SH-SY5Y (cell line): ENCODE results near the gene DNAH17.

ENCODE experiments used
- GATA2 ChIP-seq: IDR thresholded peaks from 2 replicates; pipeline ENCODE4 v1.6.1; 2011; ENCODE audit warnings: mild to moderate bottlenecking, low read depth, low read length
- GATA3 ChIP-seq: IDR thresholded peaks from 2 replicates; pipeline ENCODE4 v1.6.1; 2011; ENCODE audit warnings: low read depth, mild to moderate bottlenecking, low read length, moderate library complexity

The DNAH17 gene

DNA sequence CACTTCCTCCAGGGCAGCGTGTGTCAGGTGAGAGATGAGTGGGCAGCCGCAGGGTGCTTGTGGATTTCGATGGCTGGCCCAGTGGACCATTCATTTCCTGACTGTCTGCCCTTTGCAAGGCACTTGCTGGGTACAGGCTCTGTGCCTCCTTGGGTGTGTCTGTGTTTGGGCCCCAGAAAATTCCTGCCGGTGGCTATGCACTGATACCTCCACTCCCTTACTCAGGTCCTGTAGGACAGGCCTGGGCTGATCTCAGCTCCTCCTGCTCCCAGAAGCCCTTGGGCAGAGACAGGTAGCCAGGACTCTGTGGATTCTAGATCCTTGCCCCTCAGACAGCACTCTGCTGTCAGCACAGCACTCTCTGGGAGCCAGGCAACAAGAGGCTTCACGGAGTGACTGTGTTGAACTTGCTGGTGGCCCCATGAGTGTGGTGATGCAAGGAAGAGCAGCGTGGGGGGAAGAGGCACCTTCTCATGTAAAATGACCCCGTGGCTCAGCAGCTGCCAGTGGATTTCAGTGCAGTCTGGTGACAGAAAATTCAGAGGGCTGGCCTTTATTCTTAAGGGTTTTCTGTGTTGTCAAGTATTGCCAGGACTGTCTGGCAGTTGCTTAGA lies 169.7 kb downstream of the DNAH17 start:
- TF ChIP-seq GATA2 (no peak), GATA3 (no peak)

DNA sequence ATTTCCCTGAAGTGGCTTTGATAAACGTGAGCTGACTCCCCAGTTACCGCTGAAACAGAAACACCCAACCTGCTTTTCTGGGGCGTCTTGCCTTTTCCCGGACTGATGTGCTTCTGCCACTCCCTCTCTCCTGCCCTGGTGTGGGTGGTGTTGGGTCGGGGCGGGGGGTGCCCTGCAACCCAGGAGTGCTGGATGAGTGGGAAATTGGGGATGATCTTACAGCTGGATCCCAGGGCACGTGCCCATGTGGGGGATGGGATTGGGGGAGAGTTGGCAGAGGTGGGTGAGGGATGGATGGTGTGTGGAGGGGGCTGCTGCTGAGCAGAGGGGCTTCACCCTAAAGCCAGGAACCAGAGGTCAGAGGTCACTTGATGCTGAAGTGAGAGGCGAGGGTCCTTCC lies 170.3 kb downstream of the DNAH17 start:
- TF ChIP-seq GATA2 = no peak
- no peak for TF ChIP-seq GATA3

DNA sequence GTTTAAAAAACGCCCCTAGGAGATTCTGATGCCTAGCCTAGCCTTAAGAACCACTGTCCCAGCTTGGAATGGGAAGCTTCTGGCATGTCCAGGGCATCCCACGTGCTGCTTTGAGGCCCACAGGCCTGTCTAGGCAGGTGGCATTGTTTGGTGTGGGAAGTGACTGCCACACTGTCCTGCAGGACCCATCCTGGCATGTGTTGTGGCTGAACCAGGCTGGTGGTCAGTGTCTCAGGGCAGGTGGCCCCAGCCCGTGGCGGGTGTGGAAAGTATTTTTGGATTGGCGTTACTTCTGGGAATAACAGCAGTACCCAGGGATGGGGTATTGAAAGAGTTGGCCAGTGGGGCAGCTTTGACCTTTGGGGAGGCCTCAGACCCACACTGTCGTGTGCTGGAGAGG lies 170.8 kb downstream of the DNAH17 start:
- no peak for TF ChIP-seq GATA2
- TF ChIP-seq GATA3 = no peak

DNA sequence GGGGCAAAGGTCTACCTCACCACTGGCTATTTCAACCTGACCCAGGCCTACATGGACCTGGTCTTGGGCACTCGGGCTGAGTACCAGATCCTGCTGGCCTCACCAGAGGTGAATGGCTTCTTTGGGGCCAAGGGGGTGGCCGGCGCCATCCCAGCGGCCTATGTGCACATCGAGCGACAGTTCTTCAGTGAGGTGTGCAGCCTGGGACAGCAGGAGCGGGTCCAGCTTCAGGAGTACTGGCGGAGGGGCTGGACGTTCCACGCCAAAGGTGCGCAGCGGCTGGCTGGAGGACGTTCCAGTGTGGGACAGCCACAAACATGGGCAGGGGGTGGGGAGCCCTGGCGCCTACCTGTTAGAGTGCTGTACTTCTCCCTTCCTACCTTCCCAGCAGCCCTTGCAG lies 173.4 kb downstream of the DNAH17 start:
- TF ChIP-seq GATA3 = no peak

DNA sequence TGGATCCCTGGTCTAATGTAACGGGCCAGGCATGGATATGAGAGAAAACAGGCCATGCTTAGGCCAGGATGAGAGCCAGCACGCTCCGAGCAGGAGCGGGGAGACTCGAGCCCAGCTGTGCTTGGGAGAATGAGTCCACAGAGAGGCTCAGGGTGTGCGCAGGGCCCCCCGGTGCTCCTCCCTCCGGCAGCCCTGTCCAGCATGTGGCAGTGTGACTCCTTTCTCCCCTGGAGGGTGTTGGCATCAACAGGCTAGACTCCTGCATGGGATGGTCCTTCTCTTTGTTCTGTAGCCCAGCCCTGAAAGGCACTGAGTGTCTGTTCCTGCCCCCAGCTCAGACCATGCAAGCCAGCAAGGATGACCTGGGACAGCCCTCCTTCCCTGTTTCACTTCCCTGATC lies 175.3 kb downstream of the DNAH17 start:
- TF ChIP-seq GATA2 = no peak
- no peak for TF ChIP-seq GATA3

DNA sequence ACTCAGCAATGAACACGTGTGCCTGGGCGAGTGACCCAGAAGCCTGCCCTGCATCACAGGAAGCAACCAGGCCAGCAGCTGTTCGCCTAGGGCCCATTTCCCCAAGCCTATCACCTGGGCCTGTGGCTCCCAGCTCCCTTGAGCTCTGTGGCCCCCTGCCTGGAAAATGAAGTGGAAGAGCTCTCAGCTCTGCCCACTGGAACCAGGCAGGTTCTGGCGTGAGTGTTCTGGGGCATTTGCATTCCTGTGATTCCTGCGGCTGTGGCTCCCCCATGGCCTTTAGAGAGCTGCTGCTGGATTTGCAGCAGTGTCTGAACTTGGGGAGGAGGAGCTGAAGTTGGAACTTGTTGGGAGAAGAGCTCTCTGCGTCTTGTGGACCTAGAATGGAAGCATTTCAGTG lies 175.9 kb downstream of the DNAH17 start:
- TF ChIP-seq GATA2 (no peak), GATA3 (no peak)

DNA sequence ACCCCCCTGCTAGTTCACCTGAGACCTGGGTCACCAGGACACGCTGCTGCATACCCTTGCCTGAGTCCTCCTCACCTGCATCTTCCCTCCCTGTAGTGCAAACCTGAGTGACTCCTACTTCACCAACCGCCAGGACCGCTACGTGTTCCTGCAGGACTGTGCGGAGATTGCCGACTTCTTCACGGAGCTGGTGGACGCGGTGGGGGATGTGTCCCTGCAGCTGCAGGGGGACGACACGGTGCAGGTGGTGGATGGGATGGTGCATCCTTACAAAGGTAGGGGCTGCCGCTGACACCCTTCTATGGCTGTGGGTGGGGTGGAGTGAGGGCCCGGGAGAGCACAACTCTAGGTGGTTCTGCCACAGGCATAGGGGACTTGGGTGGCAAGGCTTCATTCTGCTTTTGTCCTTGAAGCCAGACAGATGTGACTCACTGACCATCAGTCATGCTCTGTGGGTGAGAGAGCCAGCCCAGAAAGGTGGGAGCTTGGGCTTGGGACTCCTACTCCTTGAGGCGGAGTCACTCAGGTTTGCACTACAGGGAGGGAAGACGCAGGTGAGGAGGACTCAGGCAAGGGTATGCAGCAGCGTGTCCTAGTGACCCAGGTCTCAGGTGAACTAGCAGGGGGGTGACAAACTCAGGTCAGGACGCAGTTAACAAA lies 176.5 kb downstream of the DNAH17 start:
- TF ChIP-seq GATA3 (no peak), GATA2 (no peak)

DNA sequence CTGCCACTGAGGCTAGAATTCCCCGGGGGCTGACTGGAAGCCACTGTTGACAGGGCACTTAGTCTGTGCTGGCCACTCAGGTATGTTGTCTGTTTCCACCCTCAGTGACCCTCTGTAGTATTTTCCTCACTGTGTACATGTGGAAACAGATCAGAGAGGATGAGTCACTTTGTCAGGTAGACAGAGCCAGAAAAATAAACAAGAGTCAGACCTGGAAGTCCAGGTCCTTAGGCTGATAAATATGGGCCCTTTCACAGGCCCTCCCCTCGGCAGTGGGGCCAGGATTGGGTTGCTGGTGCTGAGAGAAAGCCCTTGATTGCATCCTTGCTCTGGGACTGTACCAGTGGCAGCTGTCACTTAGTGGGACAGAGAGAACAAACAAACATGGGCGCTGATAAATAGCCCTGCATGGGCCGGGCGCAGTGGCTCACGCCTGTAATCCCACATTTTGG lies 177.5 kb downstream of the DNAH17 start:
- TF ChIP-seq GATA3 = no peak
- TF ChIP-seq GATA2 = no peak

DNA sequence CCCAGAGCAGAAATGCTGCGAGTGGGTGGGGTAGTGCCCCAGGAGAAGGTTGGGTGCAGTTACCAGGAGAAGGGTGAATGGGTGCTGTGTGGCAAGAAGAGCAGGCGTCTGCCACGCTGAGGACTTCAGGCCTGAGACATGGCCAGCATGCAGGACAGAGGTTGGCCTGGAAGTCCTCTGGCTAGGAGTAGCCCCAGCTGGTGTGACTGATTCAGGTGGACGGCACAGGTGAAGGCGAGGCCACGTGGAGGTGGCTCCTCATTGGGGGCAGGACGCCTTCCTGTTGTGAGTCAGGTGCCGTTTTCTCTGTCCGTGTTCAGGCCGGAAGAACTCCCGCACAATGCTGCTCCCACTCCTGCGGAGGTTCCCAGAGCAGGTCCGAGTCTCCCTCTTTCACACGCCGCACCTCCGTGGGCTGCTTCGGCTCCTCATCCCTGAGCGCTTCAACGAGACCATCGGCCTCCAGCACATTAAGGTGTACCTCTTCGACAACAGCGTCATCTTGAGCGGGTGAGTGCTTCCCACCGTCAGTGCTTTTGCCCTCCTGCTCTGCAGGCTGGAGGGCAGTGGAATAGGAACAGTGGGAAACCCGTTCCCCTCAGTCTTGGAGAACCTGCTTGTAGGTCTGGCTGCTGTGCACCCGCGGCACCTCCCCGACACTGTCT lies 178.0 kb downstream of the DNAH17 start:
- TF ChIP-seq GATA2 = no peak
- TF ChIP-seq GATA3 = no peak

DNA sequence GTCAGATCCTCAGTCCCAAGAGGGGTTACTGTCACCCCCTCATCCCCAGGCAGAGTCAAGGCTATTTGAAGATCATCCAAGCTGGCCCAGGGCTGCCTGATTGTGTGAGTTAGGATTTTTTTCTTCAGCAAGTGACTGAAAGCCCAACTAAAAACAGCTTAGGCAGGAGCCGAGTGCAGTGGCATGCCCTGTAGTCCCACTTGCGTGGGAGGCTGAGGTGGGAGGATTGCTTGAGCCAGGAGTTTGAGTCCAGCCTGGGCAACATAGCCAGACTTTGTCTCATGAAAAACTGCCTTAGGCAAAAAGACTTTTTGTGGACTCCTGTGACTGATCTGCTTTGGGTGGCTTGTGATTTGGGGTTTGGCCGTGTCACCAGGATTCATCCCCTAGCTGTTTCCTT lies 178.8 kb downstream of the DNAH17 start:
- TF ChIP-seq GATA3 (no peak), GATA2 (no peak)

DNA sequence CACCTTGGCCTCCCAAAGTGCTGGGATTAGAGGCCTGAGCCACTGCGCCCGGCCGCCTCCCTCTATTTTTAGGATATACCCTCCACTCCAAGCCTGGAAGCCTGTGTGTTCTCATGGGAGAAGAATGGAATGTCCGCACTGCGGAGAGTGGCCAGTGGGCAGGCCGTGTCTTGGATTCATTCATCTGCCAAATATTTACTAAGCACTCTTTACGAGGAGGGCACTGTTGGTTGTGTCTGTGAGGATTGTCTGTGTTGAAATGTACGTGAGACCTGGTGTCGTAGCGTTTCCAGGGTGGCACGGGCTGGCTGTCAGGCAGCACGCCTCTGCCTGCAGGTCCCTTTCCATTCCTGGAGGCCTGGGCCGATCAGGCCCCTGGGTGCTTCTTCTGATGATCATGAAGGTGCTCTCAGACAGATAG lies 179.5 kb downstream of the DNAH17 start:
- TF ChIP-seq GATA2 (no peak), GATA3 (no peak)

DNA sequence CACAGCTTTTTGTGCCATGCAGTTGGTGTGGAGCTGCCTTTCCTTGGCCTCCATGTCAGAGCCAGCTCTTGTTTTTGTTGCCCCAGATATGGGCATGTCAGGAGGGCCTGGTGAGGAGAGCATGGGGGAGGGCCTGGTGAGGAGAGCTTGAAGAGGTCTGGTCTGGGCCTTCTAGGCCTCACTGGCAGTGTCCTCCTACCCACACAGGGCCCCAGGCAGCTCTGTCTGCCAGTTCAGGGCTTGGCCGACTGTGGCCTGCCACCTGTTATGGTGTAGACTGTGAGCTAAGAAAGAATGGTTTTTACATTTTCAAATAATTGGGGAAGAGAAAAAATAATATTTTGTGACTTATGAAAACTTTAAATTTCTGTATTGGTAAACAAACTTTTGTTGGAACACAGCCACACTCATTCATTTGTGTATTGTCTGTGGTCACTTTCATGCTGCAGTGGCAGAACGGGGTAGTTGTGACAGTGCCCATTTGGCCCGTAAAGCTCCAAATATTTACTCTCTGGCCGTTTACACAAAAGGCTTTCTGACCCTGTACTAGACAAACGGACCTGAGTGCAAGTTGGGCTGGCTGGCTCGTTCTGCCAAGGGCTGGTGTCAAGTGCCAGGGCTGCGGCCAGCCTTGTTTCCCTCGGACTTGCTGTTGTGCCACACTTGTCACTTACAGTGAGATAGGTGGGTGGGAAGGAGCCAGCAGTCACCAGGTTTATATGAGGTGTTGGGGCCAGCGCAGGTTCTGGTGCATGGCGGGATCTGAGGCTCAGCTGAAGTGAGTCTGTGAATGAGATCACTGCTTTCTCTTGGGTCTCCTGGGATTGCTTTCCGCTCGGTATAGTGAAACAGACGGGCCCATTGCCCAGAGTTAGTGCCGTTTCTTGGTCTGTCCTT lies 180.5 kb downstream of the DNAH17 start:
- TF ChIP-seq GATA2 = no peak
- TF ChIP-seq GATA3 = no peak

DNA sequence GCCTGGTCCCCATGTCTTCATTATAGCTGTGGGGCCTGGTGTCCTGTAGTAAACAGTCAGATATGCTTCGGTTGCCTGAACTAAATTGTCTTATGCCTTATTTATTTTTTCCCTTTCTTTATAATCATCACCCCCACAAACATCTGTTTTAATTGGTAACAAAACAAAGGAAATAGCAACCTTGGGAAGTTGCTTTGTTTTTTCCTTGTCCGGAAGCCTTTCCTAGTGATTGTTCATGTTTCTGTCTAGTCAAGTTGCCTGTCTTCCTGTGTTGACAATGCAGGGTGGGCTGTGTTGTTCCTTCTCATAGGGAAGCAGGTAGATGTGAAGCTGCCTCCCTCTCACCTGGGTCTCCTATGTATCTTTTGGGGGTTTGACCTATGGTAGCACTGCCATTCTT lies 182.0 kb downstream of the DNAH17 start:
- TF ChIP-seq GATA3 (no peak), GATA2 (no peak)

DNA sequence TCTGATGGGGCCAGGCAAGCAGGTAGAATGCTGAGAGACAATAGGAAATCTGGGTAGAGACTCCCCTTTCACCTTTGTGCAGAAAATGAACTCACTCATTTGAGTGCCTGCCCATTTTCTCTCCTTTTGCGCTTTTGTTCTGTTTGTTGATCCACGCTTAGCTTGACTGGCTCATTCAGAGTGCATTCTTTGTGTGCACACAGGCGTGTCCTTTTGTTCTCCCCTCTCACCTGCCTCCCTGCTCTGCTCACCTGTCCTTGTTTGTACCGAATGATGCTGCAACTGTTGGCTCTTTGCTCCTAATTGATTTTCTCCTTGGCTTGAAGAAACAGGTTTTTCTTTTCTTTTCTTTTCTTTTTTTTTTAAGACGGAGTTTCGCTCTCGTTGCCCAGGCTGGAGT lies 183.0 kb downstream of the DNAH17 start:
- TF ChIP-seq GATA2 (no peak), GATA3 (no peak)
